GM23248 (cell line): ENCODE data around the gene KIR2DL3. TPM values are rescaled to one million over a fixed set of nuclear protein-coding genes. Genes with fewer than 3 reads are reported as not detected.

Experiments used
- DNase-seq: peaks from one replicate; pipeline ENCODE4 v3.0.0-alpha.2; 2015
- H2AFZ ChIP-seq: fragments of 200-600 bp; sonication (generic); 2 replicates; pipeline ENCODE4 v1.6.1; 2016; ENCODE audit warnings: antibody characterized with exemption
- H3F3A ChIP-seq: fragments of 200-600 bp; sonication (generic); 2 replicates; pipeline ENCODE4 v1.6.1; 2016; ENCODE audit warnings: mild to moderate bottlenecking, antibody characterized with exemption, mixed run types; ENCODE audit not compliant: insufficient read depth
- H3K27ac ChIP-seq: fragments of 200-600 bp; sonication (generic); 2 replicates; pipeline ENCODE4 v1.5.1; 2016; ENCODE audit warnings: mild to moderate bottlenecking
- H3K27me3 ChIP-seq: fragments of 200-600 bp; sonication (generic); replicated peaks from 2 replicates; pipeline ENCODE4 v1.6.1; 2016; ENCODE audit warnings: mild to moderate bottlenecking; ENCODE audit not compliant: insufficient read depth
- H3K36me3 ChIP-seq: fragments of 200-600 bp; sonication (generic); 2 replicates; pipeline ENCODE4 v1.6.1; 2016; ENCODE audit warnings: low read depth, mild to moderate bottlenecking
- H3K4me1 ChIP-seq: fragments of 200-600 bp; sonication (generic); 2 replicates; pipeline ENCODE4 v1.6.1; 2016; ENCODE audit warnings: mild to moderate bottlenecking; ENCODE audit not compliant: insufficient read depth
- H3K4me2 ChIP-seq: fragments of 200-600 bp; sonication (generic); one replicate; pipeline ENCODE4 v1.6.1; 2016; ENCODE audit warnings: mild to moderate bottlenecking; ENCODE audit not compliant: unreplicated experiment
- H3K4me3 ChIP-seq: fragments of 200-600 bp; sonication (generic); 2 replicates; pipeline ENCODE4 v1.5.1; 2016; ENCODE audit warnings: mild to moderate bottlenecking
- H3K79me2 ChIP-seq: fragments of 200-600 bp; sonication (generic); 2 replicates; pipeline ENCODE4 v1.6.1; 2016; ENCODE audit warnings: mild to moderate bottlenecking; ENCODE audit not compliant: insufficient read depth
- H3K9ac ChIP-seq: fragments of 200-600 bp; sonication (generic); 2 replicates; pipeline ENCODE4 v1.6.1; 2016; ENCODE audit warnings: mild to moderate bottlenecking
- H3K9me2 ChIP-seq: fragments of 200-600 bp; sonication (generic); 2 replicates; pipeline ENCODE4 v1.6.1; 2016; ENCODE audit warnings: mixed run types, mild to moderate bottlenecking, moderate library complexity; ENCODE audit not compliant: insufficient read depth
- H3K9me3 ChIP-seq: fragments of 200-600 bp; sonication (generic); one replicate; pipeline ENCODE4 v1.6.1; 2017; ENCODE audit warnings: low read depth
- H4K20me1 ChIP-seq: fragments of 200-600 bp; sonication (generic); 2 replicates; pipeline ENCODE4 v1.6.0; 2016; ENCODE audit not compliant: insufficient read depth
- EZH2 ChIP-seq: fragments of 200-600 bp; sonication (generic); IDR thresholded peaks from 2 replicates; pipeline ENCODE4 v1.6.1; 2018; ENCODE audit warnings: antibody characterized with exemption, mild to moderate bottlenecking; ENCODE audit not compliant: insufficient read depth, poor library complexity, severe bottlenecking
- EZH2phosphoT487 ChIP-seq: fragments of 200-600 bp; sonication (generic); IDR thresholded peaks from 2 replicates; pipeline ENCODE4 v1.6.1; 2018; ENCODE audit warnings: antibody characterized with exemption, moderate library complexity, mild to moderate bottlenecking, low read depth; ENCODE audit not compliant: insufficient read depth
- WGBS, 2 experiments: methylation state at CpG; one replicate each; pipeline ENCODE4 v1.1.6; 2015 to 2017; ENCODE audit warnings: low lambda C conversion rate in 2 of 2, low coverage in 1 of 2; ENCODE audit errors: missing lambda C conversion rate in 2 of 2; 5-methylcytosine and 5-hydroxymethylcytosine counted together
- in situ Hi-C: fragments of 300-500 bp; cut with MboI; formaldehyde crosslinking; loops from 2 replicates; pipeline ENCODE4 v1.15.0; 2020
- polyA plus RNA-seq: library from polyadenylated mRNA; unstranded; fragments of >200 nt; fragmentation: Nextera tagmentation; extraction: Ambion mirVana; gene quantifications from 2 replicates; pipeline ENCODE4 v1.2.1, GENCODE V29; 2016
- small RNA-seq: library from RNA; depleted of rRNA; stranded (forward); fragments of <200 nt; gene quantifications from one replicate; pipeline ENCODE3, GENCODE V24; 2014; ENCODE audit warnings: low read depth, low replicate concordance
- total RNA-seq: library from RNA; depleted of rRNA; stranded (reverse); fragments of >200 nt; shearing (Covaris generic); gene quantifications from 2 replicates; pipeline ENCODE4 v1.2.3, GENCODE V29; 2014; rRNA removed

The KIR2DL3 gene
- total and polyA plus RNA-seq, 2 experiments from 2014 or later, result not detected

- Histone ChIP-seq H3K4me1 (no peaks in the 10 kb centered on the region), H3K4me3 (no peak overlapping the region), H3K9ac (no peak overlapping the region), H4K20me1 (no peaks in the 10 kb centered on the region), H2AFZ (no peak overlapping the region), H3K9me3 (peaks cover 3% of the 10 kb centered on the region), H3K36me3 (no peaks in the 10 kb centered on the region), H3K9me2 (no peaks in the 10 kb centered on the region), H3F3A (no peaks in the 10 kb centered on the region), H3K27me3 (no peaks in the 10 kb centered on the region), H3K79me2 (no peaks in the 10 kb centered on the region), H3K4me2 (no peak overlapping the region), H3K27ac (no peak overlapping the region)
- no peak for DNase-seq
- in situ Hi-C loops, result no loop called here
- TF ChIP-seq EZH2 (no peak), EZH2phosphoT487 (no peak)
- WGBS, 2 experiments, result 13 to 26% methylated on average over 5 of the region's 5 CpGs
Measured at GRCh38 chr19:54790711-54791110, 52.4 kb downstream of the KIR2DL3 start.

GRCh38 chr19:54791476-54791875, 53.2 kb downstream of the KIR2DL3 start:
- H3K9ac ChIP-seq, result no peak overlapping the region
- no peaks in the 10 kb centered on the region for H3K4me1 ChIP-seq
- no peak overlapping the region for H2AFZ ChIP-seq
- no peak for TF ChIP-seq EZH2phosphoT487
- no peak for TF ChIP-seq EZH2
- H3K27ac ChIP-seq, result no peak overlapping the region
- no peaks in the 10 kb centered on the region for H3K36me3 ChIP-seq
- H3K27me3 ChIP-seq, result no peaks in the 10 kb centered on the region
- no peaks in the 10 kb centered on the region for H3K9me2 ChIP-seq
- H3K79me2 ChIP-seq, result no peaks in the 10 kb centered on the region
- in situ Hi-C loops, result no loop called here
- no peaks in the 10 kb centered on the region for H3F3A ChIP-seq
- peaks cover 4% of the 10 kb centered on the region for H3K9me3 ChIP-seq
- H3K4me2 ChIP-seq, result no peak overlapping the region
- H4K20me1 ChIP-seq, result no peaks in the 10 kb centered on the region
- no peak overlapping the region for H3K4me3 ChIP-seq
- 51 to 52% methylated on average over 6 of the region's 6 CpGs for WGBS, 2 experiments
- DNase-seq, result no peak

- H3K4me3 ChIP-seq, result no peak overlapping the region
- no peaks in the 10 kb centered on the region for H3K9me2 ChIP-seq
Measured at GRCh38 chr19:54792814-54793213, 54.5 kb downstream of the KIR2DL3 start.

GRCh38 chr19:54795758-54796157, 57.4 kb downstream of the KIR2DL3 start:
- Histone ChIP-seq H3K9me3 (peaks cover 4% of the 10 kb centered on the region), H4K20me1 (no peaks in the 10 kb centered on the region), H3K4me2 (no peak overlapping the region), H2AFZ (no peak overlapping the region), H3K9ac (no peak overlapping the region), H3F3A (no peaks in the 10 kb centered on the region), H3K79me2 (no peaks in the 10 kb centered on the region), H3K4me1 (no peaks in the 10 kb centered on the region), H3K27ac (no peak overlapping the region), H3K9me2 (no peaks in the 10 kb centered on the region), H3K36me3 (no peaks in the 10 kb centered on the region), H3K27me3 (no peaks in the 10 kb centered on the region), H3K4me3 (no peak overlapping the region)
- in situ Hi-C loops, result no loop called here
- DNase-seq, result no peak
- TF ChIP-seq EZH2 (no peak), EZH2phosphoT487 (no peak)
- WGBS, 2 experiments, result 13% methylated on average over 1 of the region's 1 CpG

More at GRCh38 chr19:54792814-54793213, 54.5 kb downstream of the KIR2DL3 start:
- Histone ChIP-seq H3K4me1 (no peaks in the 10 kb centered on the region), H3K36me3 (no peaks in the 10 kb centered on the region), H3K79me2 (no peaks in the 10 kb centered on the region), H3F3A (no peaks in the 10 kb centered on the region), H3K9ac (no peak overlapping the region), H3K4me2 (no peak overlapping the region), H2AFZ (no peak overlapping the region), H3K9me3 (peaks cover 4% of the 10 kb centered on the region), H3K27ac (no peak overlapping the region), H4K20me1 (no peaks in the 10 kb centered on the region), H3K27me3 (no peaks in the 10 kb centered on the region)
- TF ChIP-seq EZH2phosphoT487 (no peak), EZH2 (no peak)
- in situ Hi-C loops, result no loop called here
- WGBS, 2 experiments, result 42% methylated on average over 8 of the region's 8 CpGs
- DNase-seq, result no peak

Small RNA genes lying within 50 kb of the gene (small RNA-seq; reads per million reads assigned to genes)
- gene AC245128.2 (not detected), gene KIR3DP1 (not detected)

Other genes with a start within 250 kb of the KIR2DL3 start
- not detected in 2 replicates for gene LAIR2, start 235.7 kb upstream of the KIR2DL3 start, total RNA-seq
- not detected in 2 replicates for gene LAIR2, start 235.7 kb upstream of the KIR2DL3 start, polyA plus RNA-seq
- gene LILRA2, start 164.7 kb upstream of the KIR2DL3 start, total RNA-seq, result not detected in 2 replicates
- not detected in 2 replicates for gene LILRA2, start 164.7 kb upstream of the KIR2DL3 start, polyA plus RNA-seq
- gene LILRA1, start 144.9 kb upstream of the KIR2DL3 start, total RNA-seq, result not detected in 2 replicates
- gene LILRA1, start 144.9 kb upstream of the KIR2DL3 start, polyA plus RNA-seq, result not detected in 2 replicates
- gene LILRB1, start 108.0 kb upstream of the KIR2DL3 start, total RNA-seq, result not detected in 2 replicates
- 0.06 TPM in 1 of 2 replicates, not detected in the other for gene LILRB1, start 108.0 kb upstream of the KIR2DL3 start, polyA plus RNA-seq
- gene LILRB4, start 75.5 kb upstream of the KIR2DL3 start, total RNA-seq, result not detected in 2 replicates
- gene LILRB4, start 75.5 kb upstream of the KIR2DL3 start, polyA plus RNA-seq, result not detected in 2 replicates
- gene KIR3DL3, start 14.1 kb upstream of the KIR2DL3 start, total RNA-seq, result not detected in 2 replicates
- gene KIR3DL3, start 14.1 kb upstream of the KIR2DL3 start, polyA plus RNA-seq, result not detected in 2 replicates
- not detected in 2 replicates for gene KIR2DL1, start 31.3 kb downstream of the KIR2DL3 start, total RNA-seq
- gene KIR2DL1, start 31.3 kb downstream of the KIR2DL3 start, polyA plus RNA-seq, result not detected in 2 replicates
- not detected in 2 replicates for gene KIR2DL4, start 65.1 kb downstream of the KIR2DL3 start, total RNA-seq
- not detected in 2 replicates for gene KIR2DL4, start 65.1 kb downstream of the KIR2DL3 start, polyA plus RNA-seq
- gene KIR3DL1, start 78.0 kb downstream of the KIR2DL3 start, total RNA-seq, result not detected in 2 replicates
- gene KIR3DL1, start 78.0 kb downstream of the KIR2DL3 start, polyA plus RNA-seq, result not detected in 2 replicates
- gene KIR2DS4, start 94.2 kb downstream of the KIR2DL3 start, total RNA-seq, result not detected in 2 replicates
- not detected in 2 replicates for gene KIR2DS4, start 94.2 kb downstream of the KIR2DL3 start, polyA plus RNA-seq
- gene KIR3DL2, start 111.9 kb downstream of the KIR2DL3 start, total RNA-seq, result not detected in 2 replicates
- gene KIR3DL2, start 111.9 kb downstream of the KIR2DL3 start, polyA plus RNA-seq, result not detected in 2 replicates
- gene FCAR, start 135.7 kb downstream of the KIR2DL3 start, total RNA-seq, result not detected in 2 replicates
- not detected in 2 replicates for gene FCAR, start 135.7 kb downstream of the KIR2DL3 start, polyA plus RNA-seq
- gene NCR1, start 167.6 kb downstream of the KIR2DL3 start, total RNA-seq, result not detected in 2 replicates
- gene NCR1, start 167.6 kb downstream of the KIR2DL3 start, polyA plus RNA-seq, result not detected in 2 replicates
- not detected in 2 replicates for gene NLRP7, start 209.0 kb downstream of the KIR2DL3 start, total RNA-seq
- gene NLRP7, start 209.0 kb downstream of the KIR2DL3 start, polyA plus RNA-seq, result not detected in 2 replicates
- gene NLRP2, start 227.9 kb downstream of the KIR2DL3 start, total RNA-seq, result not detected in 2 replicates
- not detected in 2 replicates for gene NLRP2, start 227.9 kb downstream of the KIR2DL3 start, polyA plus RNA-seq